Ectodermal cell (in vitro differentiated cells): ENCODE results near the gene SHISAL1.

Experiments used
- H3K27ac ChIP-seq: 2 replicates; pipeline ENCODE4 v1.7.0; 2013; ENCODE audit warnings: mild to moderate bottlenecking, low read depth, low read length; ENCODE audit not compliant: insufficient read depth, poor library complexity, severe bottlenecking
- H3K27me3 ChIP-seq: 2 replicates; pipeline ENCODE4 v1.7.0; 2013; ENCODE audit warnings: mild to moderate bottlenecking, low read length; ENCODE audit not compliant: insufficient read depth, control insufficient read depth, poor library complexity, severe bottlenecking
- H3K36me3 ChIP-seq: one replicate; pipeline ENCODE4 v1.7.0; 2013; ENCODE audit warnings: low read length; ENCODE audit not compliant: control insufficient read depth, insufficient read depth
- H3K4me1 ChIP-seq: one replicate; pipeline ENCODE4 v1.7.0; 2013; ENCODE audit warnings: low read length; ENCODE audit not compliant: control insufficient read depth, insufficient read depth
- H3K4me3 ChIP-seq: 2 replicates; pipeline ENCODE4 v1.7.0; 2013; ENCODE audit warnings: low read depth, low read length, control low read depth; ENCODE audit not compliant: insufficient read depth
- H3K9me3 ChIP-seq: 2 replicates; pipeline ENCODE4 v1.7.0; 2013; ENCODE audit warnings: mild to moderate bottlenecking, low read length, moderate library complexity; ENCODE audit not compliant: control insufficient read depth
- WGBS, 2 experiments: methylation state at CpG; one replicate each; pipeline ENCODE4 v1.1.7; 2013; ENCODE audit warnings: missing lambda C conversion rate in 2 of 2; 5-methylcytosine and 5-hydroxymethylcytosine counted together

SHISAL1 gene

DNA sequence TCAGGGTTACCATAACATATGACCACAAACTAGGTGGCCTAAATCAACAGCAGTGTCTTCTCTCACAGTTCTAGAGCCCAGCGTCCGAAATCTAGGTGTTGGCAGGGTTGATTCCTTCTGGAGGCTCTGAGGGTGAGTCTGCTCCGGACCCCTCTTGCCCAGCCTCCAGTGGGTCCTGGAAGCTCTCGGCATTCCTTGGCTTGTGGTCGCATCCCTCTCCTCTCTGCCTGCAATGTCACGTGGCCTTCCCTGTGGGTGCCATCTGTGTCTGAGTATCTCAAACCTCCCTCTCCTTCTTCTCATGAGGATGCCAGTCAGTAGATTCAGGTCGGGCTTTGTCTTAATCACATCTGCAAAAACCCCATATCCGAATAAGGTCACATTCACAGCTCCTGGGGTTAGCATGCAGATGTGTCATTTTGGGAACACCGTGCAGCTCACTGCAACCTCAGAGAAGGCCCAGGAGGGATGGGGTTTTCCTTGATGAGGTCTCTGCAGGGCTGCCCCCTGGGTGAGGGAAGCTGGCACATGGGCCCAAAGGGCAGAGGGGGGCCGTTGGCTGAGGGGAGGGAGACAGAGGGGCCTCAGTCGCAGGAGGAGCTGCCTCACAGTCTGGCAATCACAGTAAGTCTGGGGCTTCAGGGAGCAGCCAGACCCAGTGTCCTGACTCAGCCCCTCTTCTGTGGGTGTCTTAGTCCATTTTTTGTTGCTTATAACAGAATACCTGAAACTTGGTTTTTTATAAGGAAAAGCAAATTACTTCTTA, 90.9 kb downstream of the SHISAL1 start:
- 91 to 93% methylated on average over 11 of the region's 11 CpGs for WGBS, 2 experiments
- Histone ChIP-seq H3K36me3 (no peaks in the 10 kb centered on the region), H3K4me3 (no peak overlapping the region), H3K27me3 (no peaks in the 10 kb centered on the region), H3K4me1 (no peaks in the 10 kb centered on the region), H3K9me3 (no peaks in the 10 kb centered on the region), H3K27ac (no peak overlapping the region)

DNA sequence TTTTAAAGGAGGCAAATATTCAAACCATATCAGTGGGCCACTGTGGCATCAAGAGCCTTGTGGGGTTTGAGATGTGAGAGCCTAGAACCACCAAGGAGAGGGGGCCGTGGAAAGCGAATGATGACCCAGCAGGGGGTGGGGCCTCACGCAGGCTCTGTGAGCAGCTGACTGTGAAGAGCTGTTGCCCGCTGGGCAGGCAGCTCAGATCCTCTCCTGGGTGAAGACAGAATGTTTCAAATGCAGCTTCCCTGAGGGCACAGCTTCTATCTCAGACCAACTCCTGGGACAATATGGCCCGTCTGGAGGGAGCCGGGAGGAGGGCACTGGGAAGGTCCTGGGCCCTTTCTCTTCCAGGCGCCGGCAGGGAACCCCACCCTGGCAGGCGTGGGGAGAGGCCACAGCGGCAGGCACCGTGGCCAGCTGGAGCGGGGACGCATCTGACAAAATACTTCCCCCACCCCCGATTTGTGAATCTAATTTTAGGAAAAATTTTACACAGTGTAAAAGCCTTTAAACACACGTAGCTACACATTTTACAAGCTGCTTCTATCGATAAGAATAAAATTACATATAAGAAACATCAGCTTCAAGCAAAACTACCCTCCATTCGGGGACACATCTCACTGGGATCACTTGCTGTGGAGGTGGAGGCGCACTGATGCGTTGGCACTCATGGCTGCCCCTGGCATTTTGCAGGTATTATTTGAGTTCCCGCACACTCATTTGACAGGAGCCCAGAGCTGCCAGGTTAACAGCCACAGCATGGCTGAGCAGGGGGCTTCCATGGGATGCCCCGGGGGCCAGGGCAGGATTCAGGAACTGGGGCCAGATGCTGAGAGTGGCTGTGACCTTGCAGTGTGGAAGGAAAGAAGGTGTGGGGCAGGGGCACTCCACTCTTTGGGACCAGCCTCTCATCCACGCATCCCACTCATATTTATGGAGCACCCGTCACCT, 91.7 kb downstream of the SHISAL1 start:
- no peaks in the 10 kb centered on the region for H3K27me3 ChIP-seq
- no peaks in the 10 kb centered on the region for H3K36me3 ChIP-seq
- WGBS, 2 experiments: 85 to 86% methylated on average over 23 of the region's 23 CpGs

GRCh38 chr22:44219101-44219870, 93.5 kb downstream of the SHISAL1 start:
- no peaks in the 10 kb centered on the region for H3K36me3 ChIP-seq
- H3K27me3 ChIP-seq: no peaks in the 10 kb centered on the region
- 92 to 93% methylated on average over 21 of the region's 21 CpGs for WGBS, 2 experiments
- no peaks in the 10 kb centered on the region for H3K4me1 ChIP-seq
- no peaks in the 10 kb centered on the region for H3K9me3 ChIP-seq
- no peak overlapping the region for H3K27ac ChIP-seq
- no peak overlapping the region for H3K4me3 ChIP-seq

More for the DNA sequence above, 91.7 kb downstream of the SHISAL1 start:
- no peaks in the 10 kb centered on the region for H3K9me3 ChIP-seq
- no peak overlapping the region for H3K27ac ChIP-seq
- no peaks in the 10 kb centered on the region for H3K4me1 ChIP-seq
- H3K4me3 ChIP-seq: no peak overlapping the region

DNA sequence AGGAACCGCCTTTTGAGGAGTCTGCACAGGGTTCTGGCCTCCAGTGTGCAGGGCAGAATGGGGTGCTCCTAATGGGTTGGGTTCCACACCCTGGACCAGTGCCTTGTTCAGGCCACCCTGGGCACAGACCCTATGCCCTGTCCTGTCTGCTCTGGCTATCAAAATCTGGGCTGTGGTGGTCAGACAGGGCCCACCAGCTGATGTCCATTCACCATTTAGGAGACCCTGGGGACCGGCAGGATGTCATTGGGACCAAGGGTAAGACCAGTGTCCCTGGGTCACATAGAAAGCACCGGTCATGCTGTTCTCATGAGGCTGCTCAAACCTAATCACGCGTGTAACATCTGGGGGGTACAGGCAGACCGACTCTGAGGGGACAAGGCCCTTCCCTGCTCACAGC, 94.7 kb downstream of the SHISAL1 start:
- Histone ChIP-seq H3K36me3 (no peaks in the 10 kb centered on the region), H3K4me3 (no peak overlapping the region), H3K27ac (no peak overlapping the region), H3K27me3 (no peaks in the 10 kb centered on the region), H3K4me1 (no peaks in the 10 kb centered on the region), H3K9me3 (no peaks in the 10 kb centered on the region)
- WGBS, 2 experiments: 94 to 95% methylated on average over 6 of the region's 6 CpGs

DNA sequence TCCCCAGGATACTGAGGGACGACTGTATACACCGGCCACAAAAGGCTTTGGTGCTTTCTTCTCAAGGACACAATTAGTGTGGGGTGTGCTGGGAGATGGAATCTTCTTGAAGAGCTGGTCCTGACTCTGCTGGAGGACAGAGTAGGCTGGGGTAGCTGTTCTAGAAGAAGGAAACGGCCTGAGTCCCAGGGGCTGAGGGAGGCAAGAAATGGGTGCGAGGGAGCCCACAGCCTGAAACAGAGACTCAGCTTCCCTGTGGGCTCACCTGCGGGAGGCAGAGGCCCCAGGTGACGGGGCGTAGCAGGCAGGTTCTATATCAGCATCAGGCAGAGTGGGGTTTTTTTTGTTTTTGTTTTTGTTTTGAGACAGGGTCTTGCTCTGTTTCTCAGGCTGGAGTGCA, 95.4 kb downstream of the SHISAL1 start:
- H3K36me3 ChIP-seq: no peaks in the 10 kb centered on the region
- WGBS, 2 experiments: 86 to 87% methylated on average over 7 of the region's 7 CpGs
- H3K4me3 ChIP-seq: no peak overlapping the region
- H3K27me3 ChIP-seq: no peaks in the 10 kb centered on the region
- H3K27ac ChIP-seq: no peak overlapping the region
- H3K9me3 ChIP-seq: no peaks in the 10 kb centered on the region
- H3K4me1 ChIP-seq: no peaks in the 10 kb centered on the region

- no peaks in the 10 kb centered on the region for H3K36me3 ChIP-seq
- H3K9me3 ChIP-seq: no peaks in the 10 kb centered on the region
- H3K27me3 ChIP-seq: no peaks in the 10 kb centered on the region
- no peak overlapping the region for H3K27ac ChIP-seq
- H3K4me3 ChIP-seq: no peak overlapping the region
- no peaks in the 10 kb centered on the region for H3K4me1 ChIP-seq
- WGBS, 2 experiments: 79 to 80% methylated on average over 4 of the region's 4 CpGs
Observed at GRCh38 chr22:44215287-44215686, 97.5 kb downstream of the SHISAL1 start.

DNA sequence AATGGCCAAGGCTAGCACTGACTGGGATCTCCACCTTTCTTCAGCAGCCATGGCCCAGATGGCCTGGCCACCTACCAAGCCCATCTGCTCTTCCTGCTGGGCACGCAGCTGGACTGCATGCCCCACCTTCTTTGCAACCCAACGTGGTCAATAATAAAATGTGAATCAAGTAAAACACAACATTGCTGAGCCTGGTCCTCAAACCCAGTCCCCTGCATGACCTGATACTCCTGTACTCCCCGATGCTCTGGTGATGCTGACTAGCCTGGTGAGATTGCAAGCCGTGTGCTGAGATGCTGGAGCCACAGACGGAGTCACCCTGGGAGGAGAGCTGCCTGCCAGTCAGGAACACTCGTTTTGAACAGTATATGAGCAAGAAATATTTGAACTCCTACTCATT, 98.0 kb downstream of the SHISAL1 start:
- no peaks in the 10 kb centered on the region for H3K36me3 ChIP-seq
- WGBS, 2 experiments: 93% methylated on average over 6 of the region's 6 CpGs

GRCh38 chr22:44214187-44214586, 98.6 kb downstream of the SHISAL1 start:
- H3K4me3 ChIP-seq: no peak overlapping the region
- H3K27me3 ChIP-seq: no peaks in the 10 kb centered on the region
- no peaks in the 10 kb centered on the region for H3K4me1 ChIP-seq
- H3K9me3 ChIP-seq: no peaks in the 10 kb centered on the region
- no peaks in the 10 kb centered on the region for H3K36me3 ChIP-seq
- no peak overlapping the region for H3K27ac ChIP-seq
- WGBS, 2 experiments: 93 to 94% methylated on average over 3 of the region's 3 CpGs

More for the DNA sequence above, 98.0 kb downstream of the SHISAL1 start:
- Histone ChIP-seq H3K9me3 (no peaks in the 10 kb centered on the region), H3K27me3 (no peaks in the 10 kb centered on the region), H3K4me1 (no peaks in the 10 kb centered on the region), H3K4me3 (no peak overlapping the region), H3K27ac (no peak overlapping the region)

GRCh38 chr22:44213489-44214043, 99.2 kb downstream of the SHISAL1 start:
- no peaks in the 10 kb centered on the region for H3K36me3 ChIP-seq
- WGBS, 2 experiments: 69 to 73% methylated on average over 3 of the region's 3 CpGs
- no peaks in the 10 kb centered on the region for H3K27me3 ChIP-seq
- H3K27ac ChIP-seq: no peak overlapping the region
- no peak overlapping the region for H3K4me3 ChIP-seq
- no peaks in the 10 kb centered on the region for H3K9me3 ChIP-seq
- no peaks in the 10 kb centered on the region for H3K4me1 ChIP-seq
